Kidney glomerular epithelial cell (primary cell): Measurements from ENCODE around the gene IGF2R.
"Not testable (repeated sequence)": the region's sequence is repeated elsewhere in the genome, so short reads cannot be mapped to it uniquely, and the experiment has no call there.

Experiments used
- DNase-seq: peaks from one replicate; lab custom pipeline; 2025; lab: John Stamatoyannopoulos, UW

IGF2R gene

GRCh38 chr6:160137989-160138835, 169.3 kb downstream of the IGF2R start:
- peak; percentile 83 for DNase-seq

GRCh38 chr6:160138839-160139419, 170.0 kb downstream of the IGF2R start:
- DNase-seq: no peak

- DNase-seq: peak; percentile 80
These were observed 170.6 kb downstream of the IGF2R start for GRCh38 chr6:160139420-160139851.

- not testable (repeated sequence) for DNase-seq
These were observed 171.6 kb downstream of the IGF2R start for GRCh38 chr6:160140493-160140892.

- peak; percentile 25 for DNase-seq
These were observed 172.3 kb downstream of the IGF2R start for GRCh38 chr6:160141001-160141726.

GRCh38 chr6:160142115-160142715, 173.3 kb downstream of the IGF2R start:
- DNase-seq: no peak

- no peak for DNase-seq
These were observed 177.7 kb downstream of the IGF2R start for GRCh38 chr6:160146454-160147145.

GRCh38 chr6:160147146-160147536, 178.3 kb downstream of the IGF2R start:
- no peak for DNase-seq

- no peak for DNase-seq
These were observed 185.6 kb downstream of the IGF2R start for GRCh38 chr6:160154471-160154870.

GRCh38 chr6:160156842-160157241, 188.0 kb downstream of the IGF2R start:
- DNase-seq: no peak

GRCh38 chr6:160160450-160160849, 191.6 kb downstream of the IGF2R start:
- no peak for DNase-seq
